Measurements from ENCODE around the gene P2RY13. TPM values are rescaled to one million over a fixed set of nuclear protein-coding genes. Genes with fewer than 3 reads are reported as not detected.

P2RY13 gene
- 1 to 10 TPM in 3 of 4 donors, under 1 TPM in 1; 0.36 to 2.0 (median 1.2) TPM for polyA plus RNA-seq (ENCODE audit: insufficient read length in 4 of 4)

DNA sequence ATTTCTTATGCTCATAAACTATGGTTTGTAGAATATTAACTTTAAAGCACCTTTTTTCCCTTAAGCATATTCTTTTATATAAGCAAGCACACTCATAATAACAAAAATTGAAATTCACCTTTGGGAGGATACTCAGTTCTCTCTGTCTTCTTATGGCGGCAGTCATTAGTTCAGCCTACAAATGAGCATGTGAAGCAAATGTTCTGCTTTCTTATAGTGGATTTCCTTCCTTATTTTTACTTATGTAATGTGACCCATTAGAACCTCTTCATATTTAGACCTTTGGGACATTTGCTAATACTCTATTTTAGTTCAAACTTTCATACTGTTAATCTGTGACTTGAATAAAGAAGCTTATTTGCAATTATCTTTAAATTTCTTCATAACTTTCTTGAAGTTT is at the start of gene P2RY13:
P2RY13 (minus strand) TSS at position 187 of the 400 bp plus-strand sequence; CDS start at position 166, 21 bp downstream.
- no peak for DNase-seq (ENCODE audit: low read depth in 4 of 4, low spot score in 2 of 4)

DNA sequence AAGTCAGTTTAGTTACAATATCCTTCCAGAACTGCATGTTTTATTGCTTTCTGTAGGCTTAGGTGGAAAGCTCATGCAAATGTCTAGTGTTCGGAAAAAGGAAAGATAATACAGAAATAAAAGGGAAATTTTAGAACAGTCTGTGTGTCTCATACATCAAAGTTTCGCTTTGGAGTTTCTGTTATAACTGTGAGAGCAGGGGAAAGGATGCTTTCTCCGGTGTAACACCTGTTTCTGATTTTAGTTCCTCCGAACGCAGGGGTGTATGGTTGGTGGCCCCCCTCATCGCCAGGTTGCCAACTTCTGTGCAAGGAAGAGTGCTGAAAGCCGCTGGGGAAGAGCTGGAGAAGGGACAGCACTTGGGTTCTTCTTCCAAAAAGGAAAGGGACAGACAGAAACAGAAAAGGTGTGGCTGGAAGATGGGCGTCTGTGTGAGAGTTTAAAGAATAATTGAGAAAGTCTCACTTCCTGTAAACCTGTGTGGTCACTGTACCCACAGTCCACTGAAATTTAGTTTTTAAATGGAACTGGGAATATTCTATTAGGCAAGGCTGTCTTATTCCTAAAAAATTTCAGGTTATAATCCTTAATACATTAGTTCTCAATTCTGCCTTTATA is 48.5 kb upstream of the P2RY13 start:
- no peak for DNase-seq (ENCODE audit: low read depth in 4 of 4, low spot score in 2 of 4)

- no peak for DNase-seq (ENCODE audit: low read depth in 4 of 4, low spot score in 2 of 4)
These were observed 42.9 kb upstream of the P2RY13 start for GRCh38 chr3:151372063-151372820.

- DNase-seq (ENCODE audit: low read depth in 4 of 4, low spot score in 2 of 4), result no peak
These were observed 42.2 kb upstream of the P2RY13 start for GRCh38 chr3:151371526-151371925.

DNA sequence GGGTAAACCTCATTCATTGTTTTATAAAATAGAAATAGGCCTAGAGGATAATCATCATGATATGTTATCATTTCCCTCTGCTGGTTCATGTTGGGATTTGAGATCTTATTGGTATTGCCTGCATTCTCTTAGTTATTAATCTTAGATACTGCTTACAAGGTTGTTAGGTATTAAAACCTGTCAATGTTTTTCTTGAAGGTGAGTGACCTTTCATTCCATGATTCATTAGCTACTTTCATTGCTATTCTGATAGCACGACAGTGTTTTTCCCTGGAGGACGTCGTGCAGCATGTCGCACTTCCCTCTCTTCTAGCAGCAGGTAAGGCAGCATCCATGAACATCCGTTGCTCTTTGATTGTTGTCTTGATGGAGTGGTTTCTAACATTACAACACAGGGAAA is 38.1 kb upstream of the P2RY13 start:
- no peak for DNase-seq (ENCODE audit: low read depth in 4 of 4, low spot score in 2 of 4)

- DNase-seq (ENCODE audit: low read depth in 4 of 4, low spot score in 2 of 4), result no peak
These were observed 37.6 kb upstream of the P2RY13 start for GRCh38 chr3:151366993-151367392.

DNA sequence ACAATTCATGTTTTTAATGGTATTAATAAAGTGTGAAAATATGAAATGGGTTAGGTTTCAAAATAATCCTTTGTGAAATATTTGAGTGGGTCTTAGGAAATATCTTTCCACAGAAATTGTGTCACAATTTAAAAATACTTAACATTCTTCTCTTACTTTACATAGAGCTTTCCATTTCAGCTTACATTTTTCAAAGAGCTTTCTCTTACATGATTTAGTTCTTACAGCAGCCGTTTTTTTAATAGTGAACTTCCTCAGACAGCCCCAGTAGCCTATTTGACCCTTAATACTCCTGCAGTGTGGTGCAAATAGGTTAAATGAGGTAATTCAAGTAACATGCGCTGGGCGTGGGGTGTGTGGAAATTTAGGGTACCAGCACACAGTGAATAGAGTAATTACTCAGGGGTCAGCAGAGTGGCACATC is 33.4 kb upstream of the P2RY13 start:
- no peak for DNase-seq (ENCODE audit: low read depth in 4 of 4, low spot score in 2 of 4)

- DNase-seq (ENCODE audit: low read depth in 4 of 4, low spot score in 2 of 4), result no peak
These were observed 28.1 kb upstream of the P2RY13 start for GRCh38 chr3:151357463-151357850.

DNA sequence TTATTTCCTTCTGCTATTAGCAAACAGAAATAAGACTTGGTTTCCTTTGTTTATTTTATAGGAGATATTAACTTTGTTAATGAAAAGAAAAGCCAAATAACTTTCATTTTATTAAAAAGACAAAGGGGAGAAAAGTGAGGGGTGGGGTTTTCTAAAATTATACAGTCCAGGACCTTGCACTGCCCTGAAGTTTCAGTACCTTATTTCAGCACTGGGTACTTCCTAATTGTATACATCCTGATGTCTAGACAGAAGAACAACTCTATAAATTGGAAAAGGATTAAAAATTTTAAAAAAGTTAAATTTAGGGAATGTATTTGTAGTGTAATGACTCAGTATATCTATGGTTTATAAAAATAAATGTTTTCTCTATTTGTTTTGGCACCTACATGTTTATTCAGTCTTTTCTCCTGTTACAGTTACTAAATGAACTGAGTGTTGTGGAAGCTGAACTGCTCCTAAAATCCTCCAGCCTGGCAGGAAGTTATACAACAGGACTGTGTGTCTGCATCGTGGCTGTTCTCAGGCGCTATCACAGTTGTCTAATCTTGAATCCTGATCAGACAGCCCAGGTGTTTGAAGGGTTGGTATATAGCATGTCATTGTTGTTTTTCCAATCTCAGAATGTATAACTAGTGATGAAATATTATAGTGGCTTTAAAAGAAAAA is 27.6 kb upstream of the P2RY13 start:
- DNase-seq (ENCODE audit: low read depth in 4 of 4, low spot score in 2 of 4), result no peak

- DNase-seq (ENCODE audit: low read depth in 4 of 4, low spot score in 2 of 4), result no peak
These were observed 22.3 kb upstream of the P2RY13 start for GRCh38 chr3:151351648-151352047.

DNA sequence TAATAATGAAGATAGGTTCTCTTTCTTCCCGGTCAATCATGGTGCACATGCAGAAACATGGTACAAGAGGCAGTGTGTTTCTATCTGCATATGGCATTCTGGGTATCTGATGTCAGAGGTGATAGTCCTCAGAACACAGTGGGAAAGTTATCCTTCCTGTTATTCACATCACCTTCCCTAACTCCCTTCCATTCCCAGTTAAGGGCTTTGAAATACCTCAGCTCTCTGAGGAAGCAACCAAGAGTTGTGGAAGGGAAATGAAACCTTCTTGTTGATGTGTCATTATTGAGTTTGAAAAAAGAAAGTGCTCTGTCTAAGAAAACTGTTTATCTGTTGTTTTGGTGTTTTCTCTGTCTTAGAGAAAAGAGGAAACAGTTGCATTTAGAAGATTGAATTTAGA is 21.9 kb upstream of the P2RY13 start:
- no peak for DNase-seq (ENCODE audit: low read depth in 4 of 4, low spot score in 2 of 4)

DNA sequence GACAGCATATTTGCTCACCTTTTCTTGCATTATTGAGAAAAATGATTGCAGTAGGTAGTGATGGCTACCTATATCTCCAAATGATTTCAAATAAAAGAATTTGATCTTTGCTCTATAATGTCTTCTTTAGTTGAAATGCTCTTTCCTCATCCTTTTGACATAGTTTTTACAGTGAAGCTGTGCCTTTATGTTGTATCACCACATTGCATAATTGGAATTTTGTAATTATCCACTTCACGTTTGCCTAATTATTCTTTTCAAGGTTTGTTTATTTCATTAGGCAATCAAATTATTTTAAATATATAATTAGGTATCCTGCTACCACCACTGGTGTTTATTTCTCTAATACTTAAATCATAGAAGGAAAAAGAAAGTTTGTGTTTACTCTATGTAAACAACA is 21.3 kb upstream of the P2RY13 start:
- no peak for DNase-seq (ENCODE audit: low read depth in 4 of 4, low spot score in 2 of 4)

DNA sequence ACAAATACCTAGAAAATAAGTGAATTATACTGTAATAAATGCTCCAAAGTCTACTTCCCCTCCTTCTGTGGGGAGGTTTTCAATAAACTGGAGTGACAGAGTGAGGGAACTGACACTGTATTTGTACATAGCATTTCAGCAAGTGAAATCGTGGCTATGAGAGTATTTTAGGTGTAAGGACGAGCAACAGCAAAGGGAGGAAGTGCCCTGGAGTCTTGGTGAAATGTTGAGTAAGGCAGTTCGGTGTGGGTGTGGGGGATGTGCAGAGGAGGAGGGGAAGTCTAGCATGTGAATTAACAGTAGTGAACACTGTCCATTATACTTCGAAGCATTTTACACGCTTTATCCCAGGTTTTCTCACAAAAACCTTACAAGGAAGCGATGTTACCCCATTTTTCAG is 18.1 kb upstream of the P2RY13 start:
- no peak for DNase-seq (ENCODE audit: low read depth in 4 of 4, low spot score in 2 of 4)

- no peak for DNase-seq (ENCODE audit: low read depth in 4 of 4, low spot score in 2 of 4)
These were observed 16.9 kb upstream of the P2RY13 start for GRCh38 chr3:151346292-151346691.

- no peak for DNase-seq (ENCODE audit: low read depth in 4 of 4, low spot score in 2 of 4)
These were observed 16.5 kb upstream of the P2RY13 start for GRCh38 chr3:151345859-151346258.

DNA sequence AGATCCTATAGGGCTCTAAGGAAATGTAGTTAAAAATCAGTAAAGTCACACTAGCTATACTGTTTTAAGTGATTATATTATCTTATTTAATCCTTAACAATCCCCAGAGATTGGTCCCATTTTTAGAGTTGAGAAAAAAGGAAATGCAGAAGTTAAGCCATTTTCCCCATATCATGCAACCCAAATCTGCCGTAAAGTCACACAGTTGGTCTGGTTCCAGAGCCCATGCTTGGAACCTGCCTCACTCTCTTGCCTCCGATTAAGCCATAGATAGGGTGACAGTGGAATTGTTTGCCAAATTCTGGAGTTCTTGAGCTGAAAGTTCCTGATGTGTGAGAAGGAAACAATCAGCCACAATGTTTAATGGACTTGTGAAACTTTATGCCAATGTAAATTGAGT is 2.3 kb upstream of the P2RY13 start:
- DNase-seq (ENCODE audit: low read depth in 4 of 4, low spot score in 2 of 4), result no peak

DNA sequence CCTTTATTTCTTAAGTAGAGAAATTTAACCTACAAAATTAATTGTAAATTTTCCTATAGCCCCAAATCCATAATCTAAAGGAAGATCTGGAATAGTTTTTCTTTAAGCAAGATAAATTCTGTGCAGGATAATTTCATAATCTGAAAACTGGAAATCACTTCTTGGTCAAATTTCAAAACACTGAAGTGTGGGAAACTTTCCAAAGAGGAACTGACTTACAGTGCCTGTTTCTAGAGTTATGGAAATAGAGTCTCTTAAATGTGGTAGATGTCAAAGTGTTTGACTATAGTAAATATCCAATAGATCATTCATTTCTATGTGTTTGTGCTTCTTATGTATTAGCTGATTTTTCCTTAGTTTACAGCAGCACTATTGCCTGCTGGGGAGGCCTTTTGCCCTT is 1.6 kb upstream of the P2RY13 start:
- DNase-seq (ENCODE audit: low read depth in 4 of 4, low spot score in 2 of 4), result no peak

DNA sequence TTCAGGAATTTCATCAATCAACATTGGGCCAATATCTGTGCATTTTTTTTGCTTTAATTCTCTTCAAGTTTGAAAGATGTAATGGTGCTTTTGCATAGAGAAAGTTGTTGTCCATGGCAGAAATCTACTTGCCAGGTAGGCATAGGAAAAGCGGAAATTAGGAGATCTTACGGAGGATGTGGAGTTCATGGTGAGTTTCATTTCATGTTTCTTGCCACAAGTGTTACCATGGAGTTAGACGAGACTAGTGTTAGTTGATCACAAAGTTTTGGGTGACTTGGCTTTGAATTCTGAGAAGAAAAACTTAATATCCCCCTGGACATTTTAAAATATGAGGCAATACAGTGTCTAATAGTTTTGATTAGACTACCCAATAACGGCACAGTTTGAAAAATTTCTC is 1.0 kb upstream of the P2RY13 start:
- no peak for DNase-seq (ENCODE audit: low read depth in 4 of 4, low spot score in 2 of 4)

- no peak for DNase-seq (ENCODE audit: low read depth in 4 of 4, low spot score in 2 of 4)
These were observed 902 bp downstream of the P2RY13 start for GRCh38 chr3:151328298-151328995.

GRCh38 chr3:151327571-151328198 is 1.7 kb downstream of the P2RY13 start:
- peak in 1 of 4 donors; percentile 13 for DNase-seq (ENCODE audit: low read depth in 4 of 4, low spot score in 2 of 4)

- DNase-seq (ENCODE audit: low read depth in 4 of 4, low spot score in 2 of 4), result no peak
These were observed 6.8 kb downstream of the P2RY13 start for GRCh38 chr3:151322511-151322910.
